T follicular helper cell (primary cell): ENCODE measurements around the gene ARID4A.
"Not testable (repeated sequence)": the region's sequence is repeated elsewhere in the genome, so short reads cannot be mapped to it uniquely, and the experiment has no call there.

ENCODE experiments used
- DNase-seq: peaks from one replicate; pipeline ENCODE4 v3.0.0-alpha.2; 2020; ENCODE audit warnings: low read depth

ARID4A gene

DNA sequence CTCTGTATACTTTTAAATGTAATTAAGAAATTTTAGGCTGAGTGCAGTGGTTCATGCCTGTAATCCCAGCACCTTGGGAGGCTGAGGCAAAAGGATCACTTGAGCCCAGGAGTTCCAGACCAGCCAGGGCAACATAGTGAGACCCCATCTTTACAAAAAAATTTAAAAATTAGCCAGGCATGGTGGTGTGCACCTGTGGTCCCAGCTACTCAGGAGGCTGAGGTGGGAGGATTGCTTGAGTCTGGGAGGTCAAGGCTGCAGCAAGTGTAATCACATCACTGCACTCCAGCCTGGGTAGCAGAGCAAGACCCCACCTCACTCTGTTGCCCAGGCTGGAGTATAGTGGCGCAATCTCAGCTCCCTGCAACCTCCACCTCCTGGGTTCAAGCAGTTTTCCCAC lies 63.9 kb downstream of the ARID4A start:
- not testable (repeated sequence) for DNase-seq

DNA sequence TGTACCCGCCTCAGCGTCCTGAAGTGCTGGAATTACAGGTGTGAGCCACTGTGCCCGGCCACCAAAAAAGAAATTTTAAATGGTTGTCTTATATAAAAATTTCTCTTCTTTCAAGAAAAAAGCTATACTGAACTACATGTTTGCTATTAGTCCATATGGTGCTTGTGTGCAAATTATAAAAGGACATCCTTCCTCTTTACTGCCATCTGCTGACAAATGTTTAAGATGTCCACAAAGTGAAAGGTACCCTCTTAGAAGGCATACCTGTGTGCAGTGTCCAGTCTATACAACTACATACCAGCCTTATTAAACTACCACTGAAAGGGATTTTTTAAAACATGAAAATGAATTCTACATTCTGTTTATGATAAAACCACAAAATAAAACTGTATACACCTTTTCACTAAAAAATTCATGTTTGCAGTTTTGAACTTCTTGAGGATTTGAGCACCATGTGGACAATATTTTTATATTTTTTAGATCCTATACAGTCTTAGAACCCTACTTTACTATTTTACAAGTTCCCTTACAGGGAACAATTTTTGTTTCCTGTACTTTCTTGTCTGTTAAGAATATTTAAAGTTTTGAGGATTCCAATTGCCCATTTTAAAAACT lies 64.5 kb downstream of the ARID4A start:
- no peak for DNase-seq

DNA sequence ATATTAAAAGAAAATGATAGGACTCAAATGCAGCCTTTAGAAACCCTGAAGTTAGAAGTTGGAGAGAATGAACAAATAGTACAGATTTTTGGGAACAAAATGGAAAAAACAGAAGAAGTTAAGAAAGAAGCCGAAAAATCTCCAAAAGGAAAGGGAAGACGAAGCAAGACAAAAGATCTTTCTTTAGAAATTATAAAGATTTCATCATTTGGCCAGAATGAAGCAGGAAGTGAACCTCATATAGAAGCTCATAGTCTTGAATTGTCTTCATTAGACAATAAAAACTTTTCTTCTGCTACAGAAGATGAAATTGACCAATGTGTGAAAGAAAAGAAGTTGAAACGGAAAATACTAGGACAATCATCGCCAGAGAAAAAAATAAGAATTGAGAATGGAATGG lies 66.0 kb downstream of the ARID4A start:
- DNase-seq: no peak

DNA sequence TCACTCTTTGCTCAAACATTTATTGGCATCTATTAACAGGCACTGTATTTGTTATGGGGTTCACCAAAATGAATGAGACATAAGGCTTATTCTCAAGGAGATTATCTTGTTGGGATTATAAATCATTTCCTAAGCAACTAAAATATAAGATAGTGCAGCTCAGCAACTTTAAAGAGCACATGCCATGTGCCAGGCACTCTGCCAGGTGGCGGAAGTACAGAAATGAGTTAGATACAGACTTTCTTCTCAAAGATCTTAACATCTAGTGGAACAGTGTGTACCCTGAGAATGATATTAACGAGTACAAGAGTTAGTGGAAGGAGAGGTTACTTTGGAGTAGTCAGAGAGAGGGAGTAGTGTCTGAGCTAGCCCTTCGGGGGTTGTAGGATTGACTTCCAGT lies 68.9 kb downstream of the ARID4A start:
- DNase-seq: no peak

DNA sequence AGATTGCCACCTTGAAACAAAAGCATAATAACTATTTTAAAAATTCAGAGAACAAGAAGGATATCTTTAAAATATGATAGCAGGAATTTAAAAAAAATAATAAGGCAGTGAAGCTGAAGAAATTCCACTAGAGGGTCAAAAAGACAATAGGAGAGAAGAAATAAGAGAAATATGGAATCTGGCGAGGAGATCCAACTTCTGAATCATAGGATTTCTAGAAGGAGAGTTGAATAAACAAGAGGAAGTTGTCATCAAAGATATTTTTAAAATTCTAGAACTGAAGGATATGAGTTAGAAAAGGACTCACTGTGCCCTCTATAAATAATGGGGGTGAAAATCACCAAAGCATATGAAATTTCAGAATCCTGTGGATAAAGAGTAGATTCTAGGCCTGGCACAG lies 70.6 kb downstream of the ARID4A start:
- DNase-seq: no peak

DNA sequence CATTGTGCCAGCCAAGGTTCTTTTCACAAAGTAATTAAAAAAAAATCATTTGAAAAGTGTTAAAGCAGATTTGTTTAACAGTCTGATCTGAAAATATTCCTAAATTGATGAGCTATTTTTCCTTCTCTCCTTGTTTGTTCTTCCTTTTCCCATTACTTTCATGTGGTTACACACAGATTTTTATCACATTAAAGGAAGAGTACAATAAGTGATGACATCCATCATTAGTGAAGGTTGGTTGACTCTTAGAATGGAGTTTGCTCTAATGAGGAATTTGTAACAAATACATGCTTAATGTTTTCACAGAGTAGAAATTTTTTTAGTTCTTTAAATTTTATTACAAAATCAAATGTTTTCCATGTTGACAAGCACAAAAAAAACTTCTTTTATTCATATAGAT lies 78.4 kb downstream of the ARID4A start:
- DNase-seq: no peak

DNA sequence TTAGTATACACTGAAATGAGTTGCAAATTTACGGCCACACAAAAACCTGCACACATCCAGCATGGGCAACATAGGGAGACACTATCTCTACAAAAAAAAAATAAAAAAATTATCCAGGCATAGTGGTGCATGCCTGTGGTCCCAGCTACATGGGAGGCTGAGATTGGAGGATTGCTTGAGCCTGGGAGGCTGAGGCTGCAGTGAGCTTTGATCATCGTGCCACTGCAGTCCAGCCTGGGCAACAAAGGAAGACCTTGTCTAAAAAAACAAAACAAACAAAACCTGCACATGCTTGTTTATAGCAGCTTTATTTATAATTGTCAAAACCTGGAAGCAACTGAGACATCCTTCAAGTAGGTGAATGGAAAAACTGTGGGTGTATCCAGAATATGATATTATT lies 92.5 kb downstream of the ARID4A start:
- DNase-seq: no peak

DNA sequence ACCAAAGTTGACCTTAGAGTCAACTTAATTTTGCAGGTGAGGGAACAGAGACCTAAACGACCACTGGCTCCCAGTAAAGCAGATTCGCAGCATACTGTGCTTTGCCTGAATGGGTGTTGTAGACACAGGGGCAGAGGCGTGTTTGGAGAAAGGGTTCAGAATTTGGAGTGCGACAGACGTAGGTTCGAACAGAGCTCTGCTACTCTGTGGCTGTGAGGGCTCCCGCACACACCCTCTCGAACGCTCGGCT lies 97.1 kb downstream of the ARID4A start:
- no peak for DNase-seq

DNA sequence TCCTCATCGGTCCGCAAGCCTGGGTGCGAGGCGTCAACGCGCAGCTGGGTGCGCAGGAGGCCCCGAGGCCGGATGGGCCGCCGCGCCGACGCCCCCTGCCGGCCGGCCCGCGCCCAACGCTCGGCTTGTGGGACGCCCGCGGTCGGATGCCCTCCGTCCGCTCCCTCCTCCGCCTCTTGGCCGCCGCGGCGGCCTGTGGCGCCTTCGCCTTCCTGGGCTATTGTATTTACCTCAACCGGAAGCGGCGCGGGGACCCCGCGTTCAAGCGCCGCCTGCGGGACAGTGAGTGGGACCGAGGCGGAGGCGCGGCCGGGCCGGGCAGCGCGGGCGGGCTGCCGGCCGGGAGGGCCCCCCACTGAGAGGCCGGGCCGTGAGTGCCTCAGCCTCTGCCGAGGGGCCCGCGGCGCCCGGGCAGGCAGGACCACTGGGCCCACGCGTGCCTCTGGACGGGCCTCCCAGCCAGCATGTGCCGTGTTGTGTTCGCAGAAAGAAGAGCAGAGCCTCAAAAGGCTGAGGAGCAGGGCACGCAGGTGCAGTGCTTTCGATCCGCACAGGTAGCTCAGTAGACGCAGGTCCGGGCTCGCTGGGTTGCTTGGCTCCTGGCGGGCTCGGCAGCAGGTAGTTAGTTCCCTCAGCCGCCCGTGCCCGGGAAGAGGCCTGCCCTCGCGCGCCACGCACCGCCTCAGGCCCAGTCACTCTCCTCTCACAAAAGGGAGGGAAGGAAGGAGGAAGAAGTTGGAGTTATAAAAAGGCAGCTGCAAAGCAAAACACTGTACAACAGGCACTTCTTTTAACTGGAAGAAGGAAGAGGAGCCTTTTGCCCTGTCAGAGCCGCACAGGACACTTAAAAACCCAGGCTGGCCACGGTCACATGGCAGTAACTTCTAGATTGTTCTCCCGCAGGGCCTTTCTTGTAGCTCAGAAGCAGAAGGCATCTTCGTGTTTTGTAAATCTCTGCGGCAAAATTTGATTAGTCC lies 97.7 kb downstream of the ARID4A start, which contains the start of gene TOMM20L:
Gene TOMM20L, plus strand, starts transcription at position 119 of the 977 bp plus-strand sequence. Its CDS starts 28 bp downstream, at position 147.
- DNase-seq: peak; percentile 45

DNA sequence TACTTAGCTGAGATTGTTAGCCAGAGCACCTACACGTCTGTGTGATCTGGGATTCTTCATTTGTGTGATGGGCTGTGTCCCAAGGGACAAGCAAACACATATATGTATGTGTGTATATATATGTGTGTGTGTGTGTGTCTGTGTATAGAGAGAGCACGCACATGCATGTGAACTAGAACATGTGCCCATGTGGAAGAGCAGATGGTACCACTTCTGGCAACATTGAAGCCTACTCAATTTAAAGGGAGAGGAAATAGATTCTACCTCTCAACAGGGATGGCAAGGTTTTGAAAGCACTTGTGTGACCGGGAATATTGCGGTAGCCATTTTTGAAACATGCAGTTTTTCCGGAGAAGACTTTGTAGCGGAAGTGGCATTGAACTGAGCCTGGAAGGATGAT lies 98.8 kb downstream of the ARID4A start:
- no peak for DNase-seq

DNA sequence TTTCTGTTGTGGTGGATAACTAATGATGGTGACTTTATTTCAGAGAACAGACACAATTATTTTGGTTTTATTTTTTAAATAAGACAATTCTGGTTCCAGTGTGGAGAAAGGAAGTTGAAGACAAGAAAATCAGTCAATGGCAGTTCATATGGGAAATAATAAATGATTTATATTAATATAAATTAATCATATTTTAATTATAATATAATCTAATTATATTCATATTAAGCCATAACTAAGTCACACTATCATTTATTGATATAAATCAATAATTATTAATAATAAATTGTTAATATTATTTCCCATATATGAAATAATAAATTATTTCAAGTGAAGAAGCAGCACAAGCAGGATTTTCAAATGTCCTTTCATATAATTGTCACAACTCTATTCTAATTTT lies 100.1 kb downstream of the ARID4A start:
- no peak for DNase-seq

DNA sequence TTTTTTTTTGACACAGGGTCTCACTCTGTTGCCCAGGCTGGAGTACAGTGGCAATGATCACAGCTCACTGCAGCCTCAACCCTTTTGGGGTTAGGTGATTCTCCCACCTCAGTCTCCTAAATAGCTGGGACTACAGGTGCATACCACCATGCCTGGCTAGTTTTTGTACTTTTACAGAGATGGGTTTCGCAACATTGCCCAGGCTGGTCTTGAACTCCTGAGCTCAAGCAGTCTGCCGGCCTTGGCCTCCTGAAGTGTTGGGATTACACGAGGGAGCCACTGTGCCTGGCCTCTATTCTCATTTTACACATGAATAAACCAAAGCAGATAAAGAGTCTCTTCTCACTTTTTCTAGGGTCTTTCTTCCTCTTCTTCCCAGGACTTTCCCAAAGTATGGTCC lies 100.5 kb downstream of the ARID4A start:
- DNase-seq: no peak

DNA sequence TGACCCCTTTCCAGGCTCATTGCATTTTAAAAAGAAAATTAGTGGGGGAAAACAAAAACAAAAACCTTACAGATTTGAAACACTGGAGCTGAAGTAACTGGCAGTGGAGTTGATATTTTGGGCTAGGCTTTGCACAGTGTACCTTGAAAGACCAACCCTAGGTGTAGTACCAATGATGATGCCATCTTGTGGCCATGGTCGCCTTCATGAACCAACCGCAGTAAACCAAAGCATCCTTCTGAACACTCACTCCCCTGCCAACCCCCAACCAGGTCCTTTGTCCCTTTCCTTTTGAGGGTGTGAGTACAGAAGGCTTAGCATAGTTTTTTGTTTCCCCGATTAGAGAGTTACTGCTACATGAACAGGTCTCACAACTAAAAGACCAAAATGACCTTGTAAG lies 103.2 kb downstream of the ARID4A start:
- DNase-seq: no peak

DNA sequence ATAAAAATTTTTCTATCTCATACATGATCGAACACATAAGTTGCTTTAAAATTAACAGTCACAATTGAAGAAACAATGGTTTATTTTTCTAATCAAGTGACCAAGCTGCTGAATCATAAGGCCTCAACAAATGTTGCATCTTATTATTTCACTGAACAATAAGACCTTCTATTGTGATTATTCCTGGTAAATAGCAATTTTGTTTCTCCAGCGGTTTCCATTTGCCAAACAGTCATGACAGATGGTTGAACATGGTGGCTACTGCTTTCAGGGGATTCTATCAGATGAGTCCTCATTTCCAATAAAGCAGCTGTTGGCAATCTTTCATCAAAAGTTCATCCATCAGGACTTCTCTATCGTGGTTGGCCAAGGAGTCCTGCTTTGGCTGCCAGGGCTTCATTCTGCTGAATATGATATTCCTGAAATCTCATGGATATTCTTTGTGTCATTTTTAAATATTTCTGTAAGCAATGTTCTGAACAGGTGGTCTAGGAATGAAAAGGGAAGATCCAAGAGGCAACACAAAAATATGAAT lies 110.4 kb downstream of the ARID4A start:
- DNase-seq: no peak

DNA sequence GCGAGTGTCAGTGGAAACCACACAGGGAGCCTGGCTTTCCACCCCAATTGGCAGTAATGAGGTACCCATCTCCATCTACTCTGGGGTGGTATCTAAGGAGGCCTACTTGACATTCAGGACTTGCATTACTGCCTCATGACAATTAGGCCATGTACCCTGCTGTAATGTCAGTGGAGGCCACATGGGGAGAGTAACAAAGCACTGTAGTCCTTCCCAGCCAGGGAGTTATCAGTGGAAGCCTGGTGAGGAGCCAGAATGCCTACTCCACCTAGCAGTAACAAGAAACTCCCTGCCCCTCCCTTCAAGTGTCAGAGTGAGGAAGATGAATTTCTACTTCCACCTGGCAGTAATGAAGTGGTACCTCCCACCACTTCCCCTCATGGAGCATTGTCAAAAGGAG lies 116.5 kb downstream of the ARID4A start:
- no peak for DNase-seq

DNA sequence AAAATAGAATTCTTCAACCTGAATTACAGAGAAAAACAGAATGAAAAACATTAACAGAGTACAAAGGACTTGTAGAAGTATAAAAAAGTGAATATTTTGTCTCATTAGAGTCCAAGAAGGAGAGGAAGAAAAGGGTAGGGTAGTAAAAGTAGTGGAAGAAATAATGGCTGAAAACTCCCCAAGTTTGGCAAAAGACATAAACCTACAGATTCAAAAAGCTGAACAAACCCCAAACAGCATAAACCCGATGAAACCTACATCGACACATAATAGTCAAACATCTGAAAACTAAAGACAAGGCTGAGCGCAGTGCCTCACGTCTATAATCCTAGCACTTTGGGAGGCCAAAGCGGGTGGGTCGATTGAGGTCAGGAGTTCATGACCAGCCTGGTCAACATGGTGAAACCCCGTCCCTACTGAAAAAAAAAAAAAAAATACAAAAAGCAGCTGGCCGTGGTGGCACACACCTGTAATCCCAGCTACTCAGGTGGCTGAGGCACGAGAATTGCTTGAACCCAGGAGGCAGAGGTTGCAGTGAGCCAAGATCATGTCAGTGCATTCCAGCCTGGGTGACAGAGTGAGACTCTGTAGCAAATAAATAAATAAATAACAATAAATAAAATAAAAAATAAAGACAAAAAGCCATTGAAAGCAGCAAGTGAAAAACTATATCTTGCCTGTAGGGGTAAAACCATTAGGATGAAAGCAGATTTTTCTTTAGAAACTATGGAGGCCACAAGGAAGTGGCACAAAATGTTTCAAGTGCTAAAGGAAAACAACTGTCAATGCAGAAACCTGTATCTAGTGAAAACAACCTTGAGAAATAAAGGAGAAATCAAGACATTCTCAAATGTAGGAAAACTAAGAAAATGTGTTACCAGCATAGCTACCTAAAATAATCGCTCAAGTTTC lies 117.5 kb downstream of the ARID4A start:
- DNase-seq: no peak

DNA sequence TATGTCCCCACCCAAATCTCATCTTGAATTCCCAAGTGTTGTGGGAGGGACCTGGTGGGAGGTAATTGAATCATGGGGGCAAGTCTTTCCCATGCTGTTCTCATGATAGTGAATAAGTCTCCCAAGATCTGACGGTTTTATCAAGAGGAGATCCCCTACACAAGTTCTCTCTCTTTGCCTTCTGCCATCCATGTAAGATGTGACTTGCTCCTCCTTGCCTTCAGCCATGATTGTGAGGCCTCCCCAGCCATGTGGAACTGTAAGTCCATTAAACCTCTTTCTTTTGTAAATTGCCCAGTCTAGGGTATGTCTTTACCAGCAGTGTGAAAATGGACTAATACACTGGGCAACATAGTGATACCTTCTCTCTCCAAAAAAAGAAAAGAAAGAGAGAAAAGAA lies 118.6 kb downstream of the ARID4A start:
- DNase-seq: not testable (repeated sequence)
